SHP77 (cell line): ENCODE results near the gene SMARCAD1.
A peak's percentile ranks its signal among the peaks of the same experiment; 100 is the strongest.
"Not testable (repeated sequence)": the region's sequence is repeated elsewhere in the genome, so short reads cannot be mapped to it uniquely, and the experiment has no call there.

Experiments
- DNase-seq, 2 experiments: peaks; one replicate each; lab custom pipeline; 2025; lab: John Stamatoyannopoulos, UW

The SMARCAD1 gene

DNA sequence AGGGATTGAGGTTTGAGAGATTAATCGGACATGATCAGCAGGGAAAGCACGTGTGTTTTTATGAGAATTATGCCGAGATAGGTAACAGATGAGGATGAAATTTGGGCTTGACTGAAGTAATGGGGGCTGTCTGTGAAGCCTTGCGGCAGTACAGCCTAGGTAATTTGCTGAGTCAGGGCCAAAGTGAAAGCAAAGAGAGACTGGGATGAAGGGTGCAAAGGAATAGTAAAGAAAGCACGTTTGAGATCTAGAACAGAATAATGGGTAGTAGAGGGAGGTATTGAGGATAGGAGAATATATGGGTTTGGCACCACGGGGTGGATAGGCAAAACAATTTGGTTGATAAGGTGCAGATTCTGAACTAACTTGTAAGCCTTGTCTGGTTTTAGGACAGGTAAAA lies 87.8 kb downstream of the SMARCAD1 start:
- not testable (repeated sequence) for DNase-seq

DNA sequence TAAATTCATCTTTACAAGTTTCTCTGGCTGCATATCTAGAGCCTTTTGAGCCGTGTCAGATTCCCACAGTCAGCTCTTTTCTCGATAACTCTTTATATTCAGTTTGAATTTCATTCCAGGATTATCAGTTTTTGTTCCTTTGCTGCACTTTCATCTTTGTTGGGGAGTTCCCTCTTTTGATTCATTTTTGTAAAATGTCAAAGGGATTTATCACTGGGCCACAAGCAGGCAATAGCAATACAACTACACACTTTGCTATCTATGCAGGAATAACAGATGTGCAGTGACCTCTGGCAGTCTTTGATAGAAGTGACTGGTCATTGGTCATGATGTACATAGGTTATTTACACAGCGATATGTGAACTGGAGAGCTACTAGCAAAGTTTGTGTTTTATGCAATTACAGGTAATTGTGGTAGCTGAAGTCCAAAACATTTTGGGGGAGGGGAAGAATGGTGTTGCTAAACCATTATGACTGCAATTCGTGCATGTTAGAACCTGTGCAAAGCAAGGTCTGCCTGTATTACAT lies 91.1 kb downstream of the SMARCAD1 start:
- no peak for DNase-seq

DNA sequence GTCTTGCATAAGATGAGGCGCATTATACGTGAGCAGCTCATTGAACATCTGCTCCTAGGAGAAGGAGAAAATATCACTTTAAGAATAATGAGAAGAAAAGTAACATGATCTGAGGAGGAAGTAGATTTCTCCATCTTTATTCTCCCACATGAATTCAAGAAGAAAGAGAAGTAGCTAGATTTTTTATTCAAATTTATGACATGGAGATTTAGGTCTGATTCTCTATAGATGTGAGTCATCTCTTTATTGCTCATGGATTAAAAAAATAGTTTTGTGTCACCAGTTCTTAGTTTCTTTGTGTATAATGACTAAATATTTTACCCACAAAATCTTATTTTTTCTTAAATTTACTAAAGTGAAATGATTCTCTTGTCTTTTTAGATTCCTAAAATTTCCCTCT lies 94.5 kb downstream of the SMARCAD1 start:
- no peak for DNase-seq

DNA sequence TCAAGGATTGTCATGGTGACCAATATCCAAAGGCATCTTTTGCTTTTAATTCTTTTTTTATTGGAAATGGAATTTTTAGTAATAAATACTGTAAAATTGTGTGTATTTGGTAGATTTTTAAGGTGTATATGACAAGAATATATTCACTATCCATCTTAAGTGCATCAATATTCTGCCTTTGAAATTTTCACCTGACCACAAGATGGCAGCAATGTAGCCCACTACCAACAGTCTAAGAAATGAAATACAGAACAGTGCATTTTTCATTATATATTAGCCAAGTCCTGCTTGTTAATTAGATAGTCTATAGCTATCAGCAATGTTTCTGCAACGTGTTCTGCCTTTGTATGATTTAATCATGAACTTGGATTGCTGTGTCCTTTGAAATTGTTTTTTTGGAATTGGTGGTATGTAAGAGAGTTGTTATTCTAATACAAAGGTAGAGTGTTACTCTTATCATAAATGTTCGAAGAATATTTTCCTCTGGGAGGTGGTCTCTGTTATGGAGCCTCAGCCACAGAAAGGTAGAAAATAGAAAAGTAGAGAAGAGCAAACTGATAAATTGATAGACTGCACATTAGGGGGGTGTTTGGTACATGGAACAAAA lies 96.8 kb downstream of the SMARCAD1 start:
- DNase-seq: peak in 1 of 2 experiments; percentile 0

DNA sequence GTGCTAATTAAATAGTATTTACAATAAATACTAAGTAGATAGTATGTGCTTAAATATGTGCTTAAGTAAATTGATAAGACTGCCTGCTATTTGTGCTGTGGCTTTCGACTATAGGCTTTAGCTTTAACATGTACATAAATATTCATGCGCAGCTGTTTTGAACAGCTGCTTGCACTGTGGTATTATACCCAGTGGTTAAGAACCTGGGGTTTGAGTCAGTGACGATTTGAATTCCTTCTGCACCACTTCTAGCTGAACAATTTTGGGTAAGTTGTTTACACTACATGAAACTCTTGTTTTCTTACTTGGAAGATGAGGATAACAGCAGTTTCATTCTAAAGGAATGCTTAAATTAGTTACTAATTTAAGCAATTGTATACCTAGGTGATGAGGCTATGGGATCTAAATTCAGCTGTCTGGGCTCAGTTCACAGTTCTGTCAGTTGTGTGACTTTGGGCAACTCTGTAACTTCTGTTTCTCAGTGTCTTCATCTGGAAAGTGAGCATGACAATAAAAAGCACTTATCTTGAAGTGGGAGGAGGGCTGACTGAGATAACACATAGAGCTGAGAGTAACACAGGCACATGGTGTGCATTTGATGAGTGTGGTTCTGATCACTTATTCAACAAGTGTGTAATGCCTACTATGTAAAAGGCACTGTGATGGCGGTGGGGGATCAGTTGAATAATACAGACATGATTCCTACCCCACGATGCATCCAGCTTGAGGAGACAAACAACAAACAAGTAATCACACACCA lies 98.0 kb downstream of the SMARCAD1 start:
- DNase-seq: no peak

DNA sequence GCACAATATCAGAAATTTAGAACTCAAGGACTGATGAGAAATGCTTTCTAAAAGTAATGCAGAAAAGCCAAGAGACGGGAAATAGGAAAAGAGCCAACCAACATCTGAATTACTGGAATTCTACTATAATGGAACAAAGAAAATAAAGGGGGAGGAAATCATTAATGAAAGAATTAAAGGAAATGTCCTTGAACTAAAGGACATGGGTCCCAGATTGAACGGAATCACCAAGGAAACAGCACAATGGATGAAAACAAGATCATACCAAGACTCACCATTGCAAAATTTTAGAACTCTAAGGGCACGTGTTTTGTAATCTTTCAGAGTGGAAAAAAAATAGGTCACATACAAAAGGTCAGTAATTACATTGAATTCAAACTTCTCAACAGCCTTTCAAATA lies 99.0 kb downstream of the SMARCAD1 start:
- DNase-seq: no peak

DNA sequence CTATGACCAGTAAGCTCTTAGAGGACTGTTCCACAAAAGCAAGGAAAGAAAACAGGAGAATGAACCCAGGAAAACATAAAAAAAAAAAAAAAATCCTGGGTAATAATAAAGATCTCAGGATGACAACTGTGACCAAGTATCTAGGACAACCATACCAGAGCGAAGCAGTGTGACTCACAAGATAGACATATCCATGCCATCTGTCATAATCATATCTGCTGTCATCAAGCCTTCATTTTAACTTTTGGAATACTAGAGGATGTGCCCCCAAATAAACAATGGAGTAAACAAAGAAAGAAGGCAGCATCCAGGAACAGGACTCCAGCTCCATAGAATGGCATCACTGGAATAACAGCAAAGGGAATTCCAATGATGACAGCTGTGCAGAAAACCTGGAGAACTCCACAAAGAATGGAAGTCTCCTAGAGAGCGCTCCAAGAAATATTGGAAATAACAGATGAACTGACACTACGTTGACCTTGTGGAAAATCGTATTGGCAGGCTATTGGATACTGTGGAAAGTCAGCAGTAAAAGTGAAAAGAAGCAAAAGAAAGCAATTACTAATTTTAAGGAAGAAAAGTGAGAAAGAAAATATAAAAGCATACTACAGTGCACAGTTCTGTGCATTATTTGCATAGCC lies 99.7 kb downstream of the SMARCAD1 start:
- DNase-seq: no peak

DNA sequence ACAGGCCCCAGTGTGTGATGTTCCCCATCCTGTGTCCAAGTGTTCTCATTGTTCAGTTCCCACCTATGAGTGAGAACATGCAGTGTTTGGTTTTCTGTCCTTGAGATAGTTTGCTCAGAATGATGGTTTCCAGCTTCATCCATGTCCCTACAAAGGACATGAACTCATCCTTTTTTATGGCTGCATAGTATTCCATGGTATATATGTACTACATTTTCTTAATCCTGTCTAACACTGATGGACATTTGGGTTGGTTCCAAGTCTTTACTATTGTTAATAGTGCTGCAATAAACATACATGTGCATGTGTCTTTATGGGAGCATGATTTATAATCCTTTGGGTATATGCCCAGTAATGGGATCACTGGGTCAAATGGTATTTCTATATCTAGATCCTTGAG lies 112.3 kb downstream of the SMARCAD1 start:
- DNase-seq: not testable (repeated sequence)

DNA sequence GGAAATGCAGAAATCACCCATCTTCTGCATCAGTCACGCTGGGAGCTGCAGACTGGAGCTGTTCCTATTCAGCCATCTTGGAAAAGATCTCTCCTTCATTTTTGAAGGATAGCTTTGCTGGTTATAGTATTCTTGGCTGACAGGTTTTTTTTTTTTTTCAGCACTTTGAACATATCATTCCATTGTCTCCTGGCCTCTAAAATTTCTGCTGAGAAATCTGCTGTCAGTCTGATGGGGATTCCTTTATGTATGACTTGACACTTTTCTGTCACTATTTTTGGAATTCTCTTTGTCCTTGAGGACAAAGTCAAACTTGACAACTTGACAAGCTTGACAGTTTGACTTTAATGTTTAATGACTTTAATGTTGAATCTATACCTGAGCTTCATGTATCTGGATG lies 118.2 kb downstream of the SMARCAD1 start:
- DNase-seq: no peak

DNA sequence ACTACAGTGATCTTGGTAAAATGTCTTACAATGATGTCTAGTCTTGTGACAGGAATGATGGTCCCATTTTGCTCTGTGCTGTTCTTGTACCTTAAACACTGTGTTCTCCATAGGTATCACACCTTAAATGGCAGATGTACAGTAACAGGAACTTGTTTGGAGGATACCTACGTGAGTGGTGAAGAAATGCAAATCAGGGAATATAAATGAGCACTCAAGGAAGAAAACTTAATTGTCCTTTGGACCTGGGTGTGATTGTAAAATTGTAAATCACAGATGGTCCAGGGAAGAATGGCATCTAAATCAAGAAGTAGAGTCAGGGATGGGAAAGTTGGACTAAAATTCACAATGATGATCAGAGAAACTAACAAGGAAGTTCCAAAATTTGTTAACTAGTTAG lies 122.3 kb downstream of the SMARCAD1 start:
- no peak for DNase-seq

DNA sequence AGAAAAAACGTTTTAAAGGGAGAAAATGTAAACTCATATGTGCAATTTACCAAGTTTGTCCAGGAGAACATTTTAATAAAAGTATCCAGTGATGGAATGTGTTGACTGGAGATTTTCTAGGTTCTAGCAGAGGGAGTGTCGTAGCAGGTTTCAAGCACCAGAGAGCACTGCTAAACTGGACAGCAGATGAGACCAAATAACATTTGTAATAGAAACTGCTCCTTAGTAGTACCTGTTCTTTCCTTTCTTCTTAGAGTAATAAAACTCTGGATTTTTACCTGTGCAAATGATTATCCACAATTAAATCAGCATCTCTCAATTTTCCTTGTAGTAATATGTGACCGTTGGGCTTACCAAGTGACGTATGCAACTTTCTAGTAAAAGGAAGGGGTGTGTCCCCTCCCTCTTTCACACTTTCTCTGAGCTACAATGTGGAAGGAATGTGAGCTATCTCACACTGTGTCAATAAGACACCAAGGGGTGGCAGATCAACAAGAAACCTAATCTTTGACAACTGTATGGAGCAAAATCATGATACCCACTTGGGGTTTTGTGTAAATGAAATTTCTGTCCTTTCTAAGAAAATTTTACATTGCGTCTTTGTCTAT lies 125.4 kb downstream of the SMARCAD1 start:
- no peak for DNase-seq

DNA sequence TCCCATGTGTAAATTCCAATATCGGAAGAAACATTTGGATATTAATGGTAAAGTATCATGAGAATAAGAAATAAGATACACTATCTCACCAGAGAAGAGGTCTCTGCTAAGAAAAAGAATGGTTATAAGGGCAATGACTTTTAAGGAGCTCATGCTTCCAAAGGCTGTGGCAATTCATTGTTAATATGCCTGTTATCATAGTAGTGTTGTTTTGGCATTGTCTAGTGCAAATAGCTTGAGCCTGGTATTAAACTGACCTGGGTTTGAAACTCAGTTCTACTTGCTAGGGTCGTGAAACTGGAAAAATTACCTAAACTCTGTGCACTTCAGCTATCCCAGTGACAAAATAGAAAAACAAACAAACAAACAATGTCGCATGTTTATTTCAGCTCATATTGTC lies 126.2 kb downstream of the SMARCAD1 start:
- no peak for DNase-seq

DNA sequence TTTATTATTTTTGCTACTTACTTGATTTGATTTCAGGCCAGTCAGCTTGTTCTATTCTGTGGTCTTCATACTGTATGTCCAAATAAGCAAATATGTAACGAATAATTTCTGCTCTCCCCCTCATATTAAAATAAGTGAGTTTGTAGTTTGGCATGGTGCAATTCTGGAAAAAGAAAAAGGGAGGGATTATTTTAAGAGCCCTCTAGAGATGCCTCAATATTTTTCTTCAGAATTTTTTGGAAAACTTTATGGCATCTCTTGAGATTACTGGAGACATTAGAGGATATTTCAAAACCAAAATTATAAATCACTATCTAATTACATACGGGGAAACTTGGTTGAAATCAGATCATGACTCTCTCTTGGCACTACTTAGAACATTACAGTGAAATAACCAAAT lies 126.8 kb downstream of the SMARCAD1 start:
- DNase-seq: no peak

DNA sequence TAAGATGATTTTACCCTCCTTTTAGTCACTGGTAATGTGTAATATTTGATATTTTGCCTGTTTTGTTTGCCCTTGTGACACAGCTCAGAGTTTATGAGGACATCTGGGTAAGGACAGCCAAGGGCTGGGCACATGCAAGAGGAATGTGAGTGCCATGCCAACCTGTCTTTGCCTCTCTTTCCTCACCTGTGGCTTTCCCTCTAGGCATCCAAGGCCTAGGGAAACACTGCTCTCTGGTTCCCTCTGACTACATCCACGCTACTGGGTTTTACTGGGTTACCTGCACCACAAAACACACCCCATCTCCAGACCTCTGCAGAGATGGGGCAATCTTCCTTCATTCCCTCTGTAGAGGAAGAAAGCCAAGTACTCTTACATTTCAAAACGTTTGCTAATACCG lies 127.3 kb downstream of the SMARCAD1 start:
- no peak for DNase-seq

DNA sequence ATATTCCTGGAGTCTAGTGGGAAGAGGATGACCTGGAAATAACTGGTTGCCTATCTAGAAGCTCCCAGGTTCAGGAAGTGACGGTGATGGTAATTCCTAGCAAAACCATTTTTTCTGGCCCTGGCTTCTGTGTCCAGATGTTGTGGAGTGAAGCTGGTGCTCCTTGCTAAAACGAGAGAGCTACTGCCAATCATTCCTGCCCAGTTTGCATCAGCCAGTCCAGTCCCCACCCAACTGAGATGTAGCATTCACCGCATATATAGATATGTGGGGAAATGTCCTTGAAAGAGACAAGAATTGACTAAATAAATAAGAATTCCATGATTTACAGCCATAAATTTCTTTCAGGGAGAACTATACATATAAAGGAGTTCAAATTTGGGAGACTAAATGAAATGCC lies 128.6 kb downstream of the SMARCAD1 start:
- DNase-seq: no peak

DNA sequence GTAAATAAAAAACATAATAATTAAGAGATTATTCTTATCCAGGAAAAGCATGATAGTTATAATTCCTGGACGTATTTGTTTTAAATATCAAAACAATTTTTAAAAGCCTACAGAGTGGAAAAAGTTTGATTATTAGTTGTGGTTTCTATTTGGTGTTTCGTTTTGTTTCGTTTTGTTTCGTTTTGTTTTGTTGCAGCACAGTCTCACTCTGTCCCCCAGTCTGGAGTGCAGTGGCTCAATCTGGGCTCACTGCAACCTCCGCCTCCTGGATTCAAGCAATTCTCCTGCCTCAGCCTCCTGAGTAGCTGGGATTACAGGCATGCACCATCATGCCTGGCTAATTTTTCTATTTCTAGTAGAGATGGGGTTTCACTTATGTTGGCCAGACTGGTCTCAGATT lies 129.1 kb downstream of the SMARCAD1 start:
- DNase-seq: not testable (repeated sequence)

DNA sequence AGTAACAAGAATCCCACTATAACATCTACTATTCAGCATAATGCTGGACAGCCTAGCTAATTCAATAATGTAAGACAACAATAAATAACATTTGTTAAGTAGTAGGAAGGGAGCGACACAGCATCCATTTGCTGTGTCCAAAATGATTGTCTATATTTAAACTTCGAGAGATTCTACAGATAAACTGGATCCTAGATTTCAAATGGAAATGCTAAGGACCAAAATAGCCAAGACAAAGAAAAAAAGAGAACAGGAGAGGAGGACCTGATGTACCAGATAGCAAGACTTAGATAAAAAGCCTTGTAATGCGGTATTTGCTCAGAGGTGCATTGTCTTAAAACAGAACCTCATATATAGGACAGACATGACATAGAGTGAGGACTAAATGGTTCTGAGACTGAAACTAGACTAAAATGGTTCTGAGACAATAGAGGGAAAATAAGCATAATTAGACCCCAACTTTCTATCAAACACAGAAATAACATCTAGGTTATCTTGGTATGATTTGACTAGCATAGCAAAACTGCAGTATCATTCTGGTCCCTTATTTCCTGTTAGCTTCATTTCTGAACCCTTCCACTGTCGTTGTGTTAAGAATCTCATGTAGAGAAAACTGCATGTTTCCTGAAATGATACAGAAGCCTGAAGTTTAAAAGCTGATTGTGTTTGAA lies 131.2 kb downstream of the SMARCAD1 start:
- no peak for DNase-seq

DNA sequence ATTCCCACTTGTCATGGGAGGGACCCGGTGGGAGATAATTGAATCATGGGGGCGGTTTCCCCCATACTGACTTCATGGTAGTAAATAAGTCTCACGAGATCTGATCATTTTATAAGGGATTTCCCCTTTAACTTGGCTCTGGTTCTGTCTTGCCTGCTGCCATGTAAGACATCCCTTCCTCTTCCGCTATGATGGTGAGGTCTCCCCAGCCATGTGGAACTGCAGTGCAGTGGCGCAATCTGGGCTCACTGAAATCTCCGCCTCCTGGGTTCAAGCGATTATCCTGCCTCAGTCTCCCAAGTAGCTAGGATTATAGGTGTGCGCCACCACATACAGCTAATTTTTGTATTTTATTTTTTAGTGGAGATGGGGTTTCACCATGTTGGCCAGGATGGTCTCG lies 132.1 kb downstream of the SMARCAD1 start:
- DNase-seq: no peak
